ENCODE data around the gene SOCS3. TPM values are rescaled to one million over a fixed set of nuclear protein-coding genes. Genes with fewer than 3 reads are reported as not detected.
A peak's percentile ranks its signal among the peaks of the same experiment; 100 is the strongest.

Gene SOCS3
- total and polyA plus RNA-seq, 2 experiments from 2014 or later = 13.2 to 32.9 TPM

DNA sequence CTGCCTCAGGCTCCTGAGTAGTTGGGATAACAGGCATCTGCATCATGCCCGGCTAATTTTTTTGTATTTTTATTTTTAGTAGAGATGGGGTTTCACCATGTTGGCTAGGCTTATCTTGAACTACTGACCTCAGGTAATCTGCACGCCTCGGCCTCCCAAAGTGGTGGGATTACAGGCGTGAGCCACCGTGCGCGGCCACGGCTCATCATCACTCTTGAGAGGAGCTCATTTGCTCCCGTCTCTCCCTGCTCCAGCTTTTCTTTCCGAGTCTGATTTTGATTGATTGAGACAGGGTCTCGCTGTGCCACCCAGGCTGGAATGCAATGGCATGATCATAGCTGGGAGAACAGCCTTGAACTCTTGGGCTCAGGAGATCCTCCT lies 31.2 kb upstream of the SOCS3 start:
- Histone ChIP-seq H3K27me3 (ENCODE audit: insufficient read depth) (no peaks in the 10 kb centered on the region), H3K4me1 (ENCODE audit: insufficient read depth) (peaks cover 19% of the 10 kb centered on the region), H3K36me3 (ENCODE audit: insufficient read depth) (peaks cover 12% of the 10 kb centered on the region; the same call in 1 of the 2 replicates), H2AFZ (no peak overlapping the region), H4K20me1 (replicated peaks; ENCODE audit: insufficient read depth) (peaks cover 61% of the 10 kb centered on the region), H3K9me2 (ENCODE audit: insufficient read depth) (no peaks in the 10 kb centered on the region), H3F3A (replicated peaks; ENCODE audit: low read depth) (0 out of 2 replicates have a peak, but pooled peaks cover 3% of the 10 kb centered on the region), H3K4me2 (no peak overlapping the region), H3K27ac (ENCODE audit: low read depth) (no peak overlapping the region), H3K79me2 (replicated peaks; ENCODE audit: insufficient read depth) (peaks cover 100% of the 10 kb centered on the region), H3K4me3 (no peak overlapping the region)
- H3K27ac Mint-ChIP-seq = no peak overlapping the region
- H3K27me3 Mint-ChIP-seq (ENCODE audit: insufficient read depth, low read depth, poor library complexity) = peaks cover 11% of the 10 kb centered on the region
- H3K4me3 Mint-ChIP-seq = no peak overlapping the region
- DNase-seq (ENCODE audit: low spot score) (no peak), ATAC-seq (no peak)
- H3K36me3 Mint-ChIP-seq (ENCODE audit: low read depth) = peaks cover 27% of the 10 kb centered on the region
- no peak for TF ChIP-seq REST (IDR thresholded peaks at IDR 0.05; ENCODE audit: unreplicated experiment)
- no peaks in the 10 kb centered on the region; the same call in 2 of the 3 replicates for H3K9me3 Mint-ChIP-seq
- H3K4me1 Mint-ChIP-seq = peaks cover 38% of the 10 kb centered on the region

DNA sequence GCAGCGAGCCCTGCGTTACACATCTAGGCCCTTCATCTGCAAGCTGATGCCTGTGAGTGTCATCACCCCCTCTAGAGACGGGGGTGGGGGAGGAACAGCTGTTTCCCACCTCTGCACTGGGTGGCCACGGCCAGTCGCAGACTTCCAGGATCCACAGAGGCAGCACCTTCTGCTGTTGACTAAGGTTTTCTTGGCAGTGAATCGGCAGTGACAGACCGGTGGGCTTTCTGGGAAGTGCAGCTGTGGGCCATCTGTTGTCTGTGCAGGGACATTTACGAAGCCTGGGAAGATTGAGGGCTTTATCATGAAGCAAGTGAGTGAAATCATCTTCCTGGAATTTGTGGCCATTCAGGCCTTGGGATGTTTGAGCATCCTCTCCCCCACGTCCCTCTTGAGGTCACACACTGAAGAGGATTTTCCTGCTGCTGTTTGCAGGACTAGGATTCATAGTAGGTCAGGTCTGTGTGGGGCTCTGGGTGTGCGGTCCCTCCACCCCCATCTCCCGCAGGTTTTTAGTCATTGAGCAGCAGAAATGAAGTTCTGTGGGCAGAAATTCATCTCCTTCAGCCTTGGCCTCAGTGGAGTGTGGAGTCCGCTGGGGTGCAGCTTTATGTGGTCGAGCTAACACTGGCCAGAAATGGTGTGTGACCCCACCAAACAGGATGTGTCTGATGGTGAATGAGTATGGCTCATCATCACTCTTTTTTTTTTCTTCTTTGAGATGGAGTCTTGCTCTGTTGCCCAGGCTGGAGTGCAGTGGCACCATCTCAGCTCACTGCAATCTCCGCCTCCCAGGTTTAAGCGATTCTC lies 30.6 kb upstream of the SOCS3 start:
- H3K79me2 ChIP-seq (replicated peaks; ENCODE audit: insufficient read depth) = peaks cover 100% of the 10 kb centered on the region
- no peak overlapping the region for H3K27ac Mint-ChIP-seq
- H3K27me3 ChIP-seq (ENCODE audit: insufficient read depth) = no peaks in the 10 kb centered on the region
- DNase-seq (ENCODE audit: low spot score) (peak; percentile 63), ATAC-seq (peak; percentile 68)
- peaks cover 11% of the 10 kb centered on the region for H3K27me3 Mint-ChIP-seq (ENCODE audit: insufficient read depth, low read depth, poor library complexity)
- no peak overlapping the region for H3K4me2 ChIP-seq
- TF ChIP-seq STAT1 (IDR thresholded peaks at IDR 0.05; ENCODE audit: unreplicated experiment) (no peak), CTCF (conservative IDR thresholded peaks at IDR 0.05; ENCODE audit: low read depth in 2 of 2) (peak; percentile 6 to 33; a peak in 1 of 4 replicates)
- H3K9me3 Mint-ChIP-seq = no peaks in the 10 kb centered on the region; the same call in 2 of the 3 replicates
- 0 out of 2 replicates have a peak, but pooled peaks cover 3% of the 10 kb centered on the region for H3F3A ChIP-seq (replicated peaks; ENCODE audit: low read depth)
- peaks cover 44% of the 10 kb centered on the region for H3K4me1 Mint-ChIP-seq
- no peak overlapping the region for H2AFZ ChIP-seq
- H4K20me1 ChIP-seq (replicated peaks; ENCODE audit: insufficient read depth) = peaks cover 67% of the 10 kb centered on the region
- peaks cover 24% of the 10 kb centered on the region for H3K36me3 Mint-ChIP-seq (ENCODE audit: low read depth)
- H3K4me1 ChIP-seq (ENCODE audit: insufficient read depth) = peaks cover 25% of the 10 kb centered on the region
- H3K4me3 ChIP-seq = no peak overlapping the region
- H3K36me3 ChIP-seq (ENCODE audit: insufficient read depth) = peaks cover 11% of the 10 kb centered on the region; the same call in 1 of the 2 replicates
- peak overlapping the region; percentile 32; the same call in 1 of the 2 replicates for H3K27ac ChIP-seq (ENCODE audit: low read depth)
- no peaks in the 10 kb centered on the region for H3K9me2 ChIP-seq (ENCODE audit: insufficient read depth)
- H3K4me3 Mint-ChIP-seq = no peak overlapping the region
